HG02678 (cell line): ENCODE data around the gene TBX1.

Source experiments
- ATAC-seq: cut with Tn5 transposase; IDR thresholded peaks from one replicate; pipeline ENCODE4 v1.9.1; 2021; ENCODE audit warnings: mild to moderate bottlenecking, moderate library complexity; ENCODE audit not compliant: unreplicated experiment

Gene TBX1

GRCh38 chr22:19760058-19760950 is at the start of gene TBX1:
Gene TBX1 (plus strand): TSS chr22:19760778. CDS start chr22:19760844, 66 bp downstream.
- no peak for ATAC-seq

GRCh38 chr22:19713245-19713644 is 47.3 kb upstream of the TBX1 start:
- ATAC-seq, result no peak

- no peak for ATAC-seq
Measured at GRCh38 chr22:19713650-19714311, 46.8 kb upstream of the TBX1 start.

GRCh38 chr22:19714312-19715187 is 46.0 kb upstream of the TBX1 start, which contains the start of gene SEPTIN5:
Gene SEPTIN5 (plus strand): TSS chr22:19714503. CDS start chr22:19714589, 86 bp downstream.
- ATAC-seq, result no peak

GRCh38 chr22:19715188-19715930 is 45.2 kb upstream of the TBX1 start:
- no peak for ATAC-seq

GRCh38 chr22:19716041-19716828 is 44.3 kb upstream of the TBX1 start:
- ATAC-seq, result no peak

GRCh38 chr22:19716829-19717105 is 43.8 kb upstream of the TBX1 start:
- no peak for ATAC-seq

GRCh38 chr22:19717181-19717580 is 43.4 kb upstream of the TBX1 start:
- no peak for ATAC-seq

- ATAC-seq, result peak; percentile 62
Measured at GRCh38 chr22:19717691-19718455, 42.7 kb upstream of the TBX1 start.

- no peak for ATAC-seq
Measured at GRCh38 chr22:19718456-19719049, 42.0 kb upstream of the TBX1 start.

GRCh38 chr22:19719050-19719482 is 41.5 kb upstream of the TBX1 start:
- no peak for ATAC-seq

GRCh38 chr22:19719488-19720021 is 41.0 kb upstream of the TBX1 start:
- ATAC-seq, result no peak

GRCh38 chr22:19720150-19720827 is 40.3 kb upstream of the TBX1 start:
- ATAC-seq, result no peak

GRCh38 chr22:19720999-19721329 is 39.6 kb upstream of the TBX1 start:
- no peak for ATAC-seq

- no peak for ATAC-seq
Measured at GRCh38 chr22:19721330-19722177, 39.0 kb upstream of the TBX1 start.

- ATAC-seq, result no peak
Measured at GRCh38 chr22:19722178-19722981, 38.2 kb upstream of the TBX1 start.

- no peak for ATAC-seq
Measured at GRCh38 chr22:19722982-19723231, 37.7 kb upstream of the TBX1 start.
